Skin epidermis (tissue), 12 donors: ENCODE data around the gene KIF3B.

Experiments used
- H3K27ac ChIP-seq, 21 experiments: fragments of 200-600 bp; sonication (generic) in 11 of 21; one replicate each; pipeline ENCODE4 v1.5.0; 2020; ENCODE audit warnings: mild to moderate bottlenecking in 3 of 21, inconsistent platforms in 2 of 21, moderate library complexity in 2 of 21
- H3K4me3 ChIP-seq, 7 experiments: fragments of 200-600 bp; sonication (generic) in 2 of 7; one replicate each; pipeline ENCODE4 v1.5.0; 2020; ENCODE audit warnings: inconsistent platforms in 2 of 7, mild to moderate bottlenecking in 2 of 7, moderate library complexity in 1 of 7

Gene KIF3B

GRCh38 chr20:32277361-32278198 is at the start of gene KIF3B:
KIF3B (plus strand) TSS chr20:32277651; CDS start chr20:32309778, 32,127 bp downstream.
- H3K27ac ChIP-seq: peak within 1 kb of the TSS in 20 of 21 experiments; percentile 52 to 88 (median 80)
- peak within 1 kb of the TSS; percentile 69 to 90 (median 78) for H3K4me3 ChIP-seq

GRCh38 chr20:32227744-32228688 is 49.4 kb upstream of the KIF3B start:
- peak overlapping the region in 1 of 21 experiments; percentile 26 for H3K27ac ChIP-seq
- no peak overlapping the region for H3K4me3 ChIP-seq

- H3K27ac ChIP-seq: no peak overlapping the region
- no peak overlapping the region for H3K4me3 ChIP-seq
Measured at GRCh38 chr20:32229251-32229747, 48.2 kb upstream of the KIF3B start.

GRCh38 chr20:32230707-32231106 is 46.7 kb upstream of the KIF3B start:
- H3K27ac ChIP-seq: no peak overlapping the region
- no peak overlapping the region for H3K4me3 ChIP-seq

GRCh38 chr20:32231245-32231644 is 46.2 kb upstream of the KIF3B start:
- H3K27ac ChIP-seq: peak overlapping the region in 5 of 21 experiments; percentile 10 to 77 (median 56)
- H3K4me3 ChIP-seq: no peak overlapping the region

GRCh38 chr20:32231847-32232246 is 45.6 kb upstream of the KIF3B start:
- H3K27ac ChIP-seq: peak overlapping the region in 8 of 21 experiments; percentile 10 to 77 (median 48)

GRCh38 chr20:32232326-32232886 is 45.0 kb upstream of the KIF3B start:
- no peak overlapping the region for H3K4me3 ChIP-seq
- peak overlapping the region in 7 of 21 experiments; percentile 19 to 77 (median 53) for H3K27ac ChIP-seq

More at GRCh38 chr20:32231847-32232246, 45.6 kb upstream of the KIF3B start:
- no peak overlapping the region for H3K4me3 ChIP-seq

- peak overlapping the region in 2 of 21 experiments; percentile 56 to 77 for H3K27ac ChIP-seq
Measured at GRCh38 chr20:32233286-32233685, 44.2 kb upstream of the KIF3B start.

GRCh38 chr20:32234135-32234808 is 43.2 kb upstream of the KIF3B start:
- Histone ChIP-seq H3K27ac (no peak overlapping the region), H3K4me3 (no peak overlapping the region)

More at GRCh38 chr20:32233286-32233685, 44.2 kb upstream of the KIF3B start:
- no peak overlapping the region for H3K4me3 ChIP-seq

GRCh38 chr20:32235331-32236047 is 42.0 kb upstream of the KIF3B start:
- no peak overlapping the region for H3K4me3 ChIP-seq
- H3K27ac ChIP-seq: no peak overlapping the region

- Histone ChIP-seq H3K4me3 (no peak overlapping the region), H3K27ac (no peak overlapping the region)
Measured at GRCh38 chr20:32236048-32236533, 41.4 kb upstream of the KIF3B start.

- H3K27ac ChIP-seq: no peak overlapping the region
Measured at GRCh38 chr20:32236819-32237218, 40.6 kb upstream of the KIF3B start.

GRCh38 chr20:32237419-32237818 is 40.0 kb upstream of the KIF3B start:
- Histone ChIP-seq H3K4me3 (no peak overlapping the region), H3K27ac (no peak overlapping the region)

More at GRCh38 chr20:32236819-32237218, 40.6 kb upstream of the KIF3B start:
- no peak overlapping the region for H3K4me3 ChIP-seq

GRCh38 chr20:32238483-32239425 is 38.7 kb upstream of the KIF3B start:
- Histone ChIP-seq H3K4me3 (no peak overlapping the region), H3K27ac (no peak overlapping the region)

- H3K4me3 ChIP-seq: no peak overlapping the region
Measured at GRCh38 chr20:32240205-32240604, 37.2 kb upstream of the KIF3B start.

GRCh38 chr20:32241807-32242206 is 35.6 kb upstream of the KIF3B start:
- H3K27ac ChIP-seq: no peak overlapping the region
- H3K4me3 ChIP-seq: no peak overlapping the region

More at GRCh38 chr20:32240205-32240604, 37.2 kb upstream of the KIF3B start:
- H3K27ac ChIP-seq: no peak overlapping the region

- H3K27ac ChIP-seq: no peak overlapping the region
- H3K4me3 ChIP-seq: no peak overlapping the region
Measured at GRCh38 chr20:32244150-32244823, 33.2 kb upstream of the KIF3B start.
